Pancreas (tissue), 10 donors: ENCODE results near the gene MAP3K3. TPM values are rescaled to one million over a fixed set of nuclear protein-coding genes. Genes with fewer than 3 reads are reported as not detected.

Experiments
- ATAC-seq, 4 donors: fragments of 200-7000 bp; cut with Tn5 transposase; one replicate each; pipeline versions ENCODE4 v1.8.0 to v1.9.1; 2020; ENCODE audit warnings: mild to moderate bottlenecking in 4 of 4, moderate library complexity in 4 of 4
- DNase-seq, 6 donors: peaks; one replicate each; pipeline ENCODE4 v3.0.0-alpha.2; 2020
- FAIRE-seq: peaks from 2 replicates; lab custom pipeline; 2012; peaks lifted over from hg19 to GRCh38; lab: Jason Lieb, UNC
- H3K27ac ChIP-seq, 4 donors: fragments of 200-600 bp; sonication (generic); 1 replicate in 3 of 4; 2 replicates in 1 of 4; pipeline versions ENCODE4 v1.5.0 to v1.8.0; 2020
- H3K27me3 ChIP-seq, 4 donors: fragments of 200-600 bp; one replicate each; pipeline ENCODE4 v1.8.0; 2021
- H3K36me3 ChIP-seq, 3 donors: fragments of 200-600 bp; sonication (generic) in 1 of 3; one replicate each; pipeline versions ENCODE4 v1.5.0 to v1.8.0; 2020 to 2021
- H3K4me1 ChIP-seq, 3 donors: fragments of 200-600 bp; one replicate each; pipeline ENCODE4 v1.8.0; 2021
- H3K4me3 ChIP-seq, 4 donors: fragments of 200-600 bp; sonication (generic) in 2 of 4; one replicate each; pipeline versions ENCODE4 v1.5.0 to v1.8.0; 2020 to 2021
- H3K9me3 ChIP-seq, 4 donors: fragments of 200-600 bp; one replicate each; pipeline ENCODE4 v1.8.0; 2021
- CTCF ChIP-seq, 4 donors: fragments of 200-600 bp; sonication (generic) in 3 of 4; IDR thresholded peaks; one replicate each; pipeline versions ENCODE4 v1.5.0 to v1.8.0; 2021; ENCODE audit warnings: antibody characterized with exemption in 4 of 4
- WGBS, 2 donors: extraction: QIAGEN DNeasy Blood & Tissue Kit; methylation state at CpG; one replicate each; pipeline ENCODE4 v1.1.7; 2013; 5-methylcytosine and 5-hydroxymethylcytosine counted together
- intact Hi-C, 3 donors: fragments of 100-400 bp; cut with DNase I; formaldehyde crosslinking; loops; one replicate each; pipeline versions ENCODE4 v1.11.1 to v1.14.2; 2022
- polyA plus RNA-seq, 2 donors: library from polyadenylated mRNA; stranded (reverse); fragments of 200-250 nt; gene quantifications; one replicate each; pipeline ENCODE4 v1.2.3, GENCODE V29; 2013
- total RNA-seq, 6 donors: library from RNA; stranded (reverse); fragmentation: NEBNext Ultra II Directional in 4 of 6; extraction: Animal tissue kit (Norgen Biotek cat#: 25700) in 4 of 6; gene quantifications; one replicate each; pipeline versions ENCODE4 v1.2.1 to v1.2.4, GENCODE V29; 2021 to 2023
- donor health status: healthy with polysubstance abuse.
- donor health status: DM: no; HTN: no; CAD: no; lungs with moderate emphysema.
- donor health status: DM: no; HTN: no; CAD: no.
- donor health status: control.
- donor health status: control.
- donor health status: Bipolar disorder and iron deficiency.
- donor health status: DM: yes; HTN: yes; CAD: no.
- donor health status: DM: no; HTN: no; CAD: no.
- donor health status: DM: no; HTN: no; CAD: no.
- donor health status: DM: yes; HTN: yes; CAD: no.

MAP3K3 gene
- total and polyA plus RNA-seq, 8 donors: 8.4 to 21.9 (median 11.4) TPM

- peak overlapping the region in 2 of 4 donors; percentile 12 to 33 for H3K27ac ChIP-seq
- no peaks in the 10 kb centered on the region for H3K9me3 ChIP-seq
- peaks cover 0 to 6% (median 3%) of the 10 kb centered on the region in 3 donors for H3K4me1 ChIP-seq
- no peaks in the 10 kb centered on the region for H3K27me3 ChIP-seq
- ATAC-seq: peak in 2 of 4 donors; percentile 51 to 58
- no peak overlapping the region for H3K4me3 ChIP-seq
- WGBS, 2 donors: 54 to 55% methylated on average over 11 of the region's 11 CpGs
- no peak for DNase-seq
- intact Hi-C loops: no loop called here
- FAIRE-seq: no peak
- TF ChIP-seq CTCF (IDR thresholded peaks at IDR 0.05): no peak
- peaks cover 0 to 25% (median 0%) of the 10 kb centered on the region in 3 donors for H3K36me3 ChIP-seq
These were observed 42.6 kb upstream of the MAP3K3 start for GRCh38 chr17:63579633-63580032.

- intact Hi-C loops: loop anchor here in 1 of 3 donors (5.0 kb wide), 1 partner anchor 50 kb away; no protein-coding TSS in a partner anchor
- FAIRE-seq (no peak), DNase-seq (no peak), ATAC-seq (no peak)
- Histone ChIP-seq H3K27ac (no peak overlapping the region), H3K4me1 (no peaks in the 10 kb centered on the region), H3K27me3 (no peaks in the 10 kb centered on the region), H3K36me3 (peaks cover 4 to 67% (median 30%) of the 10 kb centered on the region in 3 donors), H3K9me3 (no peaks in the 10 kb centered on the region), H3K4me3 (no peak overlapping the region)
- 96% methylated on average over 5 of the region's 5 CpGs for WGBS, 2 donors
- no peak for TF ChIP-seq CTCF (IDR thresholded peaks at IDR 0.05)
These were observed 34.4 kb upstream of the MAP3K3 start for GRCh38 chr17:63587770-63588169.

- no peaks in the 10 kb centered on the region for H3K9me3 ChIP-seq
- WGBS, 2 donors: 90 to 91% methylated on average over 11 of the region's 11 CpGs
- no peak for DNase-seq
- peaks cover 4 to 57% (median 30%) of the 10 kb centered on the region in 3 donors for H3K36me3 ChIP-seq
- no peak for FAIRE-seq
- intact Hi-C loops: loop anchor here in 1 of 3 donors (5.0 kb wide), 1 partner anchor 51 kb away; no protein-coding TSS in a partner anchor
- no peak for ATAC-seq
- no peaks in the 10 kb centered on the region for H3K27me3 ChIP-seq
- TF ChIP-seq CTCF (IDR thresholded peaks at IDR 0.05): no peak
- no peaks in the 10 kb centered on the region for H3K4me1 ChIP-seq
- no peak overlapping the region for H3K27ac ChIP-seq
- no peak overlapping the region for H3K4me3 ChIP-seq
These were observed 33.4 kb upstream of the MAP3K3 start for GRCh38 chr17:63588797-63589196.

- FAIRE-seq (no peak), DNase-seq (no peak), ATAC-seq (no peak)
- peaks cover 4 to 49% (median 30%) of the 10 kb centered on the region in 3 donors for H3K36me3 ChIP-seq
- no peaks in the 10 kb centered on the region for H3K9me3 ChIP-seq
- TF ChIP-seq CTCF (IDR thresholded peaks at IDR 0.05): no peak
- H3K4me3 ChIP-seq: no peak overlapping the region
- intact Hi-C loops: loop anchor here in 1 of 3 donors (5.0 kb wide), 1 partner anchor 52 kb away; no protein-coding TSS in a partner anchor
- H3K27me3 ChIP-seq: no peaks in the 10 kb centered on the region
- WGBS, 2 donors: 97 to 100% methylated on average over 1 of the region's 1 CpG
- H3K4me1 ChIP-seq: no peaks in the 10 kb centered on the region
- no peak overlapping the region for H3K27ac ChIP-seq
These were observed 32.6 kb upstream of the MAP3K3 start for GRCh38 chr17:63589646-63590045.

- intact Hi-C loops: no loop called here
- Histone ChIP-seq H3K4me3 (no peak overlapping the region), H3K9me3 (no peaks in the 10 kb centered on the region), H3K27ac (no peak overlapping the region), H3K27me3 (no peaks in the 10 kb centered on the region), H3K36me3 (peaks cover 4 to 25% (median 23%) of the 10 kb centered on the region in 3 donors), H3K4me1 (no peaks in the 10 kb centered on the region)
- no peak for FAIRE-seq
- no peak for ATAC-seq
- no peak for DNase-seq
- no peak for TF ChIP-seq CTCF (IDR thresholded peaks at IDR 0.05)
- 84 to 91% methylated on average over 3 of the region's 3 CpGs for WGBS, 2 donors
These were observed 29.4 kb upstream of the MAP3K3 start for GRCh38 chr17:63592797-63593196.
